IMR-90 (cell line): ENCODE measurements around the gene FBXL7.

ENCODE experiments used
- CEBPB ChIP-seq: IDR thresholded peaks from 2 replicates; pipeline ENCODE4 v1.6.1; 2012; ENCODE audit warnings: low read depth, low read length, improper control_type of control experiment
- CTCF ChIP-seq: conservative IDR thresholded peaks from 2 replicates; pipeline ENCODE4 v1.5.1; 2012; ENCODE audit warnings: mild to moderate bottlenecking, low read depth, low read length, improper control_type of control experiment
- RAD21 ChIP-seq: IDR thresholded peaks from 2 replicates; pipeline ENCODE4 v1.6.1; 2012; ENCODE audit warnings: low read length, improper control_type of control experiment
- USF2 ChIP-seq: fragments of 150-350 bp; IDR thresholded peaks from 2 replicates; pipeline ENCODE4 v1.6.1; 2017; ENCODE audit warnings: mild to moderate bottlenecking, antibody characterized with exemption, low read length, low read depth

GRCh38 chr5:15476977-15477376 lies 23.0 kb upstream of the FBXL7 start:
- TF ChIP-seq CEBPB = no peak
- TF ChIP-seq USF2 = no peak
- TF ChIP-seq CTCF = no peak
- TF ChIP-seq RAD21 = no peak
